NCI-H2029 (cell line): ENCODE measurements around the gene TXNRD1.
"Not testable (repeated sequence)": the region's sequence is repeated elsewhere in the genome, so short reads cannot be mapped to it uniquely, and the experiment has no call there.

Source experiments
- DNase-seq: peaks from one replicate; lab custom pipeline; 2025; lab: John Stamatoyannopoulos, UW

Gene TXNRD1

DNA sequence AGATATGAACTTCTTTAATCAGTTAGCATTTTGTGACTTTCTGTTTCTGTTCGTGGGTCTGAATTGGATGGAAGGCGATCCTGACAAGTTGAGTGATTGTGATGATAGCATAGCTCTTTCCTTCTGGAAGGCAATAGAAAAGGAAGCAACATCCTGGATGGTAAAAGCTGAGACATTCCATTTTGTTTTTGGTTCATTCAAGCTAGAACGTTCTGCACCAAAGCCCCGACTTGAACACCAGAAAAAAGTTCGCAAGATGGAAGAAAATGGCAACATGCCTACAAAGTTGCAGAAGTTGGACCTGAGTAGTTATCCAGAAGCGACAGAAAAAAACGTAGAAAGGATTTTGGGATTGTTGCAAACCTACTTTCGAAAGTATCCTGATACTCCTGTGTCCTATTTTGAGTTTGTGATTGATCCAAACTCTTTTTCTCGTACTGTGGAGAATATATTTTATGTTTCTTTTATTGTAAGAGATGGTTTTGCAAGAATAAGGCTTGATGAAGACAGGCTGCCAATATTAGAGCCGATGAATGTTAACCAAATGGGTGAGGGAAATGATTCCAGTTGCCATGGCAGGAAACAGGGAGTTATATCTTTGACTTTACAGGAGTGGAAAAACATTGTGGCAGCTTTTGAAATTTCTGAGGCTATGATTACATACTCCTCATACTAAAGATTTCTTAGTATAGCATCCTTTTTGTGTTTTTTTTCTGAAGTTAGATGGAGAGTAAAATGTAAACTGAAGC, 88.9 kb downstream of the TXNRD1 start:
- DNase-seq: no peak

GRCh38 chr12:104305349-104305748, 89.8 kb downstream of the TXNRD1 start:
- no peak for DNase-seq

- DNase-seq: no peak
These were observed 90.8 kb downstream of the TXNRD1 start for GRCh38 chr12:104306376-104306775.

- no peak for DNase-seq
These were observed 91.5 kb downstream of the TXNRD1 start for GRCh38 chr12:104306943-104307654.

DNA sequence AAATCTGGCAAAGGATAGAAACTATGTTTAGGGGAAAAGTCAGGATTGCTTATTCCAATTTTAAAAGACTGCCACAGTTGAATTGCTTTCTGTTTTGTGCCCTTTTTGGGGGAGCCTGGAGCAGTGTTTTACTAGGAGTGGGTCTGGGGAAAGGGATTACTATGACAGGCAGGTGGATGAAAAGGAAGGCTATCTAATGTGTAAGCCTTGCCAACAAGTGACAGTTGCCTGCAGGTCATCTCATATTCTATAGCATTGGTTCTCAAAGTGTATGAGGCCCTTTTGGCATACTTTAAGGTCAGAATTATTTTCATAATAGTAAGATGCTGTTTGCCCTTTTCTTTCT, 92.0 kb downstream of the TXNRD1 start:
- DNase-seq: no peak

GRCh38 chr12:104309446-104309993, 93.9 kb downstream of the TXNRD1 start:
- peak; percentile 34 for DNase-seq

GRCh38 chr12:104310751-104311633, 95.4 kb downstream of the TXNRD1 start:
- DNase-seq: no peak

GRCh38 chr12:104312202-104312601, 96.6 kb downstream of the TXNRD1 start:
- DNase-seq: no peak

- DNase-seq: no peak
These were observed 97.1 kb downstream of the TXNRD1 start for GRCh38 chr12:104312654-104313053.

DNA sequence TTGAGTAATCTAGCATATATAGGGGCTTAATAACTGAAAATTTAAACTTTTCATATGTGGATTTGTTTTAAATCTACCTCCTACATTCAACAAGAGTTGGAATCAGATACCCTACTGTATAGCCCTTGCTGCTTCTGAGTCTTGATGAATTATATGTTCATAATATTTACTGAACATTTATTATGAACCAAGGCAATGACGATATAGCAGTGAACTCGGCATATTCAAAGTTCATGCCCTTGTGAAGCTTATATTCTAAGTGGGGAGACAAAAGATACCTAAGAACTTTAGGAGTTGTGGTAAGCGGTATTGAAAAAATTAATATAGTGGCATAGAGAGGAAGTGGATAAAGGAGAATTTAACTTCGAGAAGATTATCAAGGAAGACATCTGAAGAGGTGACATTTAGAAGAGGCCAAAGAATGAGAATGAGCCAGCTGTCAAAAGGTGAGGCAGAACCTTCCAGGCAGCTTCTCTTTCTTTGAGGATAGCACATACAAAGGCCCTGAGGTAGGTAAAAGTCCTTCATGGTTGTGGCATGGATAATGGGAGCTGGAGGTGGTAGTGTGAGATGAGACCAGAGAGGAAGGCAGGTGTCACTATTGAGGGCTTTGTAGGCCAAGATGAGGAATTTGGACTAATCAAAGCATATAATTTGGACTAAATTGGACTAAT, 98.1 kb downstream of the TXNRD1 start:
- DNase-seq: no peak

- DNase-seq: no peak
These were observed 98.6 kb downstream of the TXNRD1 start for GRCh38 chr12:104314242-104314614.

GRCh38 chr12:104315326-104316224, 100.0 kb downstream of the TXNRD1 start:
- no peak for DNase-seq

DNA sequence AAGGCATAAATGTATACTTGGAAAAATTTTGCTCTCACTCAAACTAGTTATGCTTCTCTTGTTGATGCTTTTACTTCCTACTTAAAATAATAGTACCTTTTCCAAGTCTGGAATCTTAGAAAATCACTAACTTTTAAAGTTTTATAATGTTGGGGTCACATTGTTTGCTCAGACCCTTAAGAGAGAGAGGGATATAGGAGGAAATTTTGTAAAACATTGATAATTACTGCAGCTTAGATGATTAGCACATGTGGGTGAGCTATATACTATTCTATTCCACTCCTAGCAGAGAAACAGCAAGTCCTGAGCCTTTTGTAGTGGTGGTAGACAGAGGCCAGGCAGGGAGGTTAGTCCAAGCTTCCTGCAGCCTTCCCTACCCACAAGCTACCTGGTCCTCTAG, 101.4 kb downstream of the TXNRD1 start:
- no peak for DNase-seq

GRCh38 chr12:104317538-104318210, 102.1 kb downstream of the TXNRD1 start:
- DNase-seq: no peak

DNA sequence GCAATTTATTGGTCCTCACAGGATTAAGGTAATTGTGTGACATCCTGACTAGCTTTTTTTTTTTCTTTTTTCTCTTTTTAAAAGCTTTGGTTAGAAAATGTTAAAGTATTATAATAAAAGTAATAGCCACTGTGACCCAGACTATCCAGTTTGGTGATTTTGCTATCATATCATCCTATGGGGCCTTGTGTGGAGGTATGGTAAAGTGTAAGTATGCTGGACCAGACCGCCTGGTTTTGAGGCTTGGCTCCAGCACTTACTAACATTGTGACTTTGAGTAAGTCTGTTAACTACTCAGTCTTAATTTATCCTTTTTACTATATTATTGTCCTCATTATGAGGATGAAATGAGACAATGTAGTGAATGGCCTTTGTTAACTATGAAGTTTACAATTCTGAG, 103.4 kb downstream of the TXNRD1 start:
- DNase-seq: no peak

GRCh38 chr12:104319918-104320626, 104.5 kb downstream of the TXNRD1 start:
- DNase-seq: no peak

GRCh38 chr12:104320627-104321024, 105.0 kb downstream of the TXNRD1 start:
- no peak for DNase-seq

DNA sequence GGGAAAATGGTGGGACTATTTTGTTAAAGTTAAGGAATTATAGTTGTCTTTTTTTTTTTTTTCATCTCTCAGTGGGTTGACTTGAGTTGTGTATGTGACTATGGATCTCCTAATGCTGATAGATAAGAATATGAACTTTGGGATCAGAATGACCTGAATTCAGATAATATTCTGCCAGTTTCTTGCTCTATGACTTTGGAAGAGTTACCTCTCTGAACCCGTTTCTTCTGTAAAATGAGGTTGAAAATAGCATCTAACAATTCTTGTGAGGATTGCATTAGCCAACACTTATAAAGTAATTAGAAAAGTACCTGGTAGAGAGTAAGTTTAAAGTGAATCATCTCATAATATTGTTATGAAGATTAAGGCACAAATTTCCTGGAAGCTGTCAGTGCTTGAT, 106.4 kb downstream of the TXNRD1 start:
- DNase-seq: no peak

GRCh38 chr12:104322533-104322932, 107.0 kb downstream of the TXNRD1 start:
- DNase-seq: not testable (repeated sequence)

- no peak for DNase-seq
These were observed 108.3 kb downstream of the TXNRD1 start for GRCh38 chr12:104323899-104324298.
